ENCODE measurements around the gene SLC1A7. TPM values are rescaled to one million over a fixed set of nuclear protein-coding genes. Genes with fewer than 3 reads are reported as not detected.
A peak's percentile ranks its signal among the peaks of the same experiment; 100 is the strongest.

Gene SLC1A7
- total and polyA plus RNA-seq, 7 donors, result 0.16 to 1.6 (median 0.85) TPM; not detected in 1

DNA sequence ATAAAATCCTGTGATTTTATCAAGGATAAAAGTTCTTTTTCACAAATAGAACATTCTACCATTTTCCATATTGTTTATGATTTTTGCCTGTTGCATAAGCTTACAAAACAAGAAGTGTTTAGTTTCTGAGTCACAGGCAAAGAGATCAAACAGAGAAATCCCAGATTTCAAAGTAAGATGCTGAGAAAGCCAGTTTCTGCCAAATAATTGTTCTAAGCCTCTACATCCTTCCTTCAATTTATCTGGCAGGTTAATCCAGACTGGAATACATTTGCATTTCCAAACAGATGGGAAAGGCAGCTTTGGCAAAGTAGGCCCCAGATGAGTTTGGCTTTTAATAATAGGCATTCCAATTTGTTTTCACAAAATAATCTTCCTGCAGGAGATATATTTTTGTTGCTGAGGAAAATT lies 2.5 kb downstream of the SLC1A7 start:
- intact Hi-C loops (cut with DNase I), result no loop called here

DNA sequence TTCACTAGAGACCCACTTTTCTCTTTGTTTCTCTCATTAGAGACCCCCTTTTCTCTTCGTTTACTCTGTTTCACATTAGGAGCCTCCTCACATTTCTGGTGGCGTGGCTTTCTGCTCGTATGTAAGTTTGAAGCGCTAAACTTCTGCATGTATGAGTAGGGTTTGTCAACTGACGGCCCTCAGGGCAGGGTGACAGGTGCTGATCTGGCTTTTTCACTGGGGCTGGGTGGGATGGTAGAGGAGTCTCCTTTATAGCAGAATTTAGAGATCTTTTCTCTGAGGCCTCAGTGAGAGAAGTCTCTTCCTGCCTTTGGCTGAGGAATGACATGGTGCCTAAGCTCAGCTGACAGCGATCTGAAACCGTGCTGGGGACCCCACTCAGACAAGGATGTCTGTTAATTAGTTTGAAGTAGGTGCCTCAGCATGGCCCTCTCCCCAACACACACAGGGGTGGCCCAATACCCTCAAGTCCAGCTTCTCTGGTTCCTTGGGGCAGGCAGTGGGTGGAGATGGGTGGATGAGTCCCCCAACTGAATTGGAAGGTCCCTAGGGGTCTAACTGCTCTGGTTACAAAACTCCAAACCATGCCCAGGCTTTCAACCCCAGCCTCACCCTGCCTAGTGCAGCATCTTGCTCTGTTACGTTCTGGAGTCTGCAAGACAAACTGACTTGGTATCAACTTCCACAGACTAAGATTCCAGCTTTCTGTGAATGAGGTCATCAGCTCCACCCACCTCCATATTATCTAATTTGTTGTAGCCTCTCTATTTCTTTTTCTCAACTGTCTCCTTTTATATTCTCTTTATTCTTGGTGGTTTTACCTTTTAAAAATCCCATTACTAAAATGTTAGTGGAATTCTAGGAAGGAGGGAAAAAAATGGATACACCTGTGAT lies 3.2 kb downstream of the SLC1A7 start:
- H3K27ac ChIP-seq, result peak overlapping the region in 3 of 4 donors; percentile 56 to 60 (median 57)
- TF ChIP-seq POLR2AphosphoS5 (IDR thresholded peaks at IDR 0.05) (no peak), POLR2A (IDR thresholded peaks at IDR 0.05) (no peak), EP300 (IDR thresholded peaks at IDR 0.05) (no peak)
- TF ChIP-seq, protein P1, sequence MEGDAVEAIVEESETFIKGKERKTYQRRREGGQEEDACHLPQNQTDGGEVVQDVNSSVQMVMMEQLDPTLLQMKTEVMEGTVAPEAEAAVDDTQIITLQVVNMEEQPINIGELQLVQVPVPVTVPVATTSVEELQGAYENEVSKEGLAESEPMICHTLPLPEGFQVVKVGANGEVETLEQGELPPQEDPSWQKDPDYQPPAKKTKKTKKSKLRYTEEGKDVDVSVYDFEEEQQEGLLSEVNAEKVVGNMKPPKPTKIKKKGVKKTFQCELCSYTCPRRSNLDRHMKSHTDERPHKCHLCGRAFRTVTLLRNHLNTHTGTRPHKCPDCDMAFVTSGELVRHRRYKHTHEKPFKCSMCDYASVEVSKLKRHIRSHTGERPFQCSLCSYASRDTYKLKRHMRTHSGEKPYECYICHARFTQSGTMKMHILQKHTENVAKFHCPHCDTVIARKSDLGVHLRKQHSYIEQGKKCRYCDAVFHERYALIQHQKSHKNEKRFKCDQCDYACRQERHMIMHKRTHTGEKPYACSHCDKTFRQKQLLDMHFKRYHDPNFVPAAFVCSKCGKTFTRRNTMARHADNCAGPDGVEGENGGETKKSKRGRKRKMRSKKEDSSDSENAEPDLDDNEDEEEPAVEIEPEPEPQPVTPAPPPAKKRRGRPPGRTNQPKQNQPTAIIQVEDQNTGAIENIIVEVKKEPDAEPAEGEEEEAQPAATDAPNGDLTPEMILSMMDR (IDR thresholded peaks at IDR 0.05), result no peak
- H3K9me3 ChIP-seq, result no peaks in the 10 kb centered on the region
- no peaks in the 10 kb centered on the region for H3K27me3 ChIP-seq
- intact Hi-C loops (cut with DNase I), result no loop called here
- no peak overlapping the region for H3K4me3 ChIP-seq
- 89 to 91% methylated on average over 8 of the region's 8 CpGs for WGBS, 2 donors
- DNase-seq, result no peak
- no peaks in the 10 kb centered on the region for H3K36me3 ChIP-seq
- peaks cover 0 to 38% (median 26%) of the 10 kb centered on the region in 4 donors for H3K4me1 ChIP-seq

More for the DNA sequence above, 2.5 kb downstream of the SLC1A7 start:
- Histone ChIP-seq H3K9me3 (no peaks in the 10 kb centered on the region), H3K4me1 (peaks cover 0 to 32% (median 24%) of the 10 kb centered on the region in 4 donors), H3K36me3 (no peaks in the 10 kb centered on the region), H3K27me3 (no peaks in the 10 kb centered on the region), H3K27ac (peak overlapping the region; percentile 25 to 60 (median 56)), H3K4me3 (no peak overlapping the region)
- no peak for DNase-seq
- peak in 1 of 4 donors; percentile 53 for TF ChIP-seq POLR2AphosphoS5 (IDR thresholded peaks at IDR 0.05)
- no peak for TF ChIP-seq EP300 (IDR thresholded peaks at IDR 0.05)

DNA sequence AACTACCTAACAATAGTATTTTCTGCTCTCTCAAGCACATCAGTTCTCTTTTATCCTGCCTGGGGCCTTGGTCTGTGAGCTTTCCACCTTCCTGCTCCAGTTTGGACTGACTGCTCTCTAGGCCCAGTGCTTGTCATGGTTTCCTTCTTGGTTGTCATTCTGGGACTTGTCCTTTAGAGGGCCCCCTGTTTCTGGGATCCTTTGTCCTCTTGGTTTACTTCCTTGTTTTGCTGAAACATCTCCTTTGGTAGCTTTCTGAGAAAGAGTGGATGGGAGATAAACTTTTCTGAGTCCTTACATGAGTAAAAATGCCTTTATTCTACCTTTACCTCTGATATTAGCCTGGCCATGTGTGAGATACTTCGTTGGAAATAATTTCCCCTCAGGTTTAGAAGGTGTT lies 4.7 kb downstream of the SLC1A7 start:
- Histone ChIP-seq H3K27ac (no peak overlapping the region), H3K36me3 (no peaks in the 10 kb centered on the region), H3K4me1 (peaks cover 0 to 52% (median 30%) of the 10 kb centered on the region in 4 donors), H3K27me3 (no peaks in the 10 kb centered on the region), H3K4me3 (no peak overlapping the region), H3K9me3 (no peaks in the 10 kb centered on the region)
- no peak for DNase-seq
- TF ChIP-seq, protein P1 (IDR thresholded peaks at IDR 0.05), result no peak
- TF ChIP-seq POLR2A (IDR thresholded peaks at IDR 0.05), result no peak
- no peak for TF ChIP-seq EP300 (IDR thresholded peaks at IDR 0.05)
- no peak for TF ChIP-seq POLR2AphosphoS5 (IDR thresholded peaks at IDR 0.05)
- intact Hi-C loops (cut with DNase I), result no loop called here
- WGBS, 2 donors, result 88 to 96% methylated on average over 1 of the region's 1 CpG

- WGBS, 2 donors, result 18 to 61% methylated on average over 4 of the region's 4 CpGs
- Histone ChIP-seq H3K27me3 (no peaks in the 10 kb centered on the region), H3K9me3 (no peaks in the 10 kb centered on the region), H3K4me3 (no peak overlapping the region), H3K4me1 (peaks cover 0 to 68% (median 44%) of the 10 kb centered on the region in 4 donors), H3K27ac (peak overlapping the region; percentile 17 to 92 (median 83)), H3K36me3 (no peaks in the 10 kb centered on the region)
- intact Hi-C loops (cut with DNase I), result no loop called here
- DNase-seq, result no peak
- TF ChIP-seq EP300 (IDR thresholded peaks at IDR 0.05) (no peak), POLR2A (IDR thresholded peaks at IDR 0.05) (no peak), POLR2AphosphoS5 (IDR thresholded peaks at IDR 0.05) (no peak)
- TF ChIP-seq, protein P1 (IDR thresholded peaks at IDR 0.05), result no peak
Observed at GRCh38 chr1:53135735-53136114, 6.7 kb downstream of the SLC1A7 start.

- Histone ChIP-seq H3K9me3 (no peaks in the 10 kb centered on the region), H3K4me3 (no peak overlapping the region), H3K36me3 (no peaks in the 10 kb centered on the region), H3K27ac (peak overlapping the region; percentile 33 to 92 (median 83)), H3K27me3 (no peaks in the 10 kb centered on the region), H3K4me1 (peaks cover 0 to 68% (median 45%) of the 10 kb centered on the region in 4 donors)
- WGBS, 2 donors, result 62 to 75% methylated on average over 23 of the region's 23 CpGs
- TF ChIP-seq POLR2A (IDR thresholded peaks at IDR 0.05) (no peak), POLR2AphosphoS5 (IDR thresholded peaks at IDR 0.05) (peak in 1 of 4 donors; percentile 8)
- intact Hi-C loops (cut with DNase I), result no loop called here
- DNase-seq, result peak; percentile 85
Observed at GRCh38 chr1:53134961-53135734, 7.3 kb downstream of the SLC1A7 start.

Data from sigmoid colon (tissue), 7 donors.